Glomerular visceral epithelial cell (primary cell): ENCODE measurements around the gene MOB2.

Source experiments
- DNase-seq: peaks from one replicate; pipeline ENCODE4 v3.0.0-alpha.2; 2016; ENCODE audit errors: extremely low spot score

Gene MOB2

GRCh38 chr11:1504138-1504537 is 17.6 kb upstream of the MOB2 start:
- no peak for DNase-seq

GRCh38 chr11:1503708-1504104 is 17.1 kb upstream of the MOB2 start:
- no peak for DNase-seq

GRCh38 chr11:1502954-1503707 is 16.6 kb upstream of the MOB2 start:
- DNase-seq: no peak

GRCh38 chr11:1502168-1502953 is 15.8 kb upstream of the MOB2 start:
- DNase-seq: no peak

GRCh38 chr11:1501421-1502167 is 15.0 kb upstream of the MOB2 start:
- no peak for DNase-seq

- DNase-seq: no peak
Observed at GRCh38 chr11:1500466-1501420, 14.2 kb upstream of the MOB2 start.

- DNase-seq: no peak
Observed at GRCh38 chr11:1499899-1500298, 13.3 kb upstream of the MOB2 start.

GRCh38 chr11:1499261-1499890 is 12.8 kb upstream of the MOB2 start:
- DNase-seq: no peak

GRCh38 chr11:1498262-1498661 is 11.7 kb upstream of the MOB2 start:
- no peak for DNase-seq

- DNase-seq: no peak
Observed at GRCh38 chr11:1497600-1497999, 11.0 kb upstream of the MOB2 start.

GRCh38 chr11:1496761-1497095 is 10.1 kb upstream of the MOB2 start:
- no peak for DNase-seq

- no peak for DNase-seq
Observed at GRCh38 chr11:1496091-1496760, 9.6 kb upstream of the MOB2 start.

- no peak for DNase-seq
Observed at GRCh38 chr11:1494650-1495049, 8.1 kb upstream of the MOB2 start.

GRCh38 chr11:1493650-1494244 is 7.2 kb upstream of the MOB2 start:
- DNase-seq: no peak

- DNase-seq: no peak
Observed at GRCh38 chr11:1491379-1491778, 4.8 kb upstream of the MOB2 start.

- DNase-seq: no peak
Observed at GRCh38 chr11:1490651-1491050, 4.1 kb upstream of the MOB2 start.

GRCh38 chr11:1488575-1489180 is 2.1 kb upstream of the MOB2 start:
- DNase-seq: no peak

- DNase-seq: no peak
Observed at GRCh38 chr11:1487851-1488574, 1.4 kb upstream of the MOB2 start.
